ENCODE measurements around the gene KANSL1.

DNA sequence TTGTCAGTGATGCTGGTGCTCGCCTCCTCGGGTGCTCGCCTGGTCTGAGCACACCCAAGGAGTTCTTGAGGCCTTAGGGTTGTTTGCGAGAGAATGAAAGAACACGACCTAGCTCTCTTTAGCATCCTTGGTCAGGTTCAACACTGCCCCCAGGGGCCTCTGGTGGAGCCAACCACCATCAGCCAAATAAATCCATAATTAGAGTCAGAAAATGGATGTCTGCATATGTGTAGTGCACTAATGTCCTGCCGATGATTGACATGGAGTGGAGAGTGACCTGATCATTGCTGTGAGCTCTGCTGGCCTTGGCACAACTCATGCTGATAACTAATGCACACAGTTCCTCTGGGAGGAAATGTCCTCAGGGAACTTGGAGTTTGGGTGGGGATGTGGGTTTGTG is 202.3 kb downstream of the KANSL1 start:
- no peak for TF ChIP-seq CTCF (IDR thresholded peaks at IDR 0.05; ENCODE audit: insufficient read depth, low read depth, low read length)
- TF ChIP-seq EZH2 (IDR thresholded peaks at IDR 0.05; ENCODE audit: insufficient read depth, low read length) = no peak
